ENCODE measurements around the gene FCN2. TPM values are rescaled to one million over a fixed set of nuclear protein-coding genes. Genes with fewer than 3 reads are reported as not detected.

FCN2 gene
- total RNA-seq, 4 donors from 2014 or later = 0.84 to 2.6 TPM; not detected in 2

DNA sequence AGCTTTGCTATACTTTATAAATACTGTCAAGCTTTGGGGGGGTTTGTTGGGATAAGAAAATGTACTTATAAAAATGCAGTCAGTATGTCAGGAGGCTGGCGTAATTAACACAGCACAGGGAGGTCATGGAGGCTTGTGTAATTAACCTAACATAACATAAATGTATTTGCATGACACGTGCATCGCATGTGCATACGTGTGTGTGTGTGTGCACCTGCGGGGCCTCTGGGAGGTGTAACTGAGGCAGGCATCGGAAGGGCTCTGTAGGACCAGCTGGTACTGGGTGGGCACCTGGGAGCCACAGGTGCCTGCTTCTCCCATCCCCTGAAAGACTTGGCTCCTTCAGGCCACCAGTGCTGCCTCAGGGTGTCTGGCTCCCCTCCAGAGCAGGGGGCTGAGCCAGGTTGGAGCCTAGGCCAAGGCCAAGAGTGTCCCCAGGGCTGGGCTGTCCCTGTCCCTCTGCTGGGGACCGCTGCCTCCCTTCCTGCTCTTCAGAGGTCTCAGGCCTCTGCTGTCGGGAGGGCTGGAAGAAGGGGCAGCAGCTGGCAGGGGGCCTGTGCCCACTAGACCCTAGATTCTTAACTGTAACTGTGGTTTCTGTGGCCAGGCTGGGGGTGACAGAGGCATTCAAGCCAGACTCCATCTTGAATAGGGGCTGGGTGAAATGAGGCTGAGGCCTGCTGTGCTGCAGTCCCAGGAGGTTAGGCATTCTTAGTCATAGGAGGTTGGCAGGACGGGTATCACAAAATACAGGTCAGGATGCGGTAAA, 9.0 kb downstream of the FCN2 start:
- peak; percentile 20 for ATAC-seq (ENCODE audit: low FRiP score)
- no peak for DNase-seq (ENCODE audit: low spot score)
- TF ChIP-seq, protein P1, sequence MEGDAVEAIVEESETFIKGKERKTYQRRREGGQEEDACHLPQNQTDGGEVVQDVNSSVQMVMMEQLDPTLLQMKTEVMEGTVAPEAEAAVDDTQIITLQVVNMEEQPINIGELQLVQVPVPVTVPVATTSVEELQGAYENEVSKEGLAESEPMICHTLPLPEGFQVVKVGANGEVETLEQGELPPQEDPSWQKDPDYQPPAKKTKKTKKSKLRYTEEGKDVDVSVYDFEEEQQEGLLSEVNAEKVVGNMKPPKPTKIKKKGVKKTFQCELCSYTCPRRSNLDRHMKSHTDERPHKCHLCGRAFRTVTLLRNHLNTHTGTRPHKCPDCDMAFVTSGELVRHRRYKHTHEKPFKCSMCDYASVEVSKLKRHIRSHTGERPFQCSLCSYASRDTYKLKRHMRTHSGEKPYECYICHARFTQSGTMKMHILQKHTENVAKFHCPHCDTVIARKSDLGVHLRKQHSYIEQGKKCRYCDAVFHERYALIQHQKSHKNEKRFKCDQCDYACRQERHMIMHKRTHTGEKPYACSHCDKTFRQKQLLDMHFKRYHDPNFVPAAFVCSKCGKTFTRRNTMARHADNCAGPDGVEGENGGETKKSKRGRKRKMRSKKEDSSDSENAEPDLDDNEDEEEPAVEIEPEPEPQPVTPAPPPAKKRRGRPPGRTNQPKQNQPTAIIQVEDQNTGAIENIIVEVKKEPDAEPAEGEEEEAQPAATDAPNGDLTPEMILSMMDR (IDR thresholded peaks at IDR 0.05) = no peak

DNA sequence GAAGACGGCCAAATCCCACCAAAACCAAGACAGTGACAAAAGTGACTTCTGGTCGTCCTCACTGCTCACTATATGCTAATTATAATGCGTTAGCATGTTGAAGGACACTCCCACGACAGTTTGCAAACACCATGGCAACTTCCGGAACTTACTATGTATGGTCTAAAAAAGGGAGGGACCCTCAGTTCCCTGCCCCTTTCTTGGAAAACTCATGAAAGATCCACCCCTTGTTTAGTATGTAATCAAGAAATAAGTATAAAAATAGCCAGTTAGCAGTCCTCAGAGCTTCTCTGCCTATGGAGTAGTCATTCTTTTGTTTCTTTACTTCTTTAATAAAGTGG, 9.5 kb downstream of the FCN2 start:
- no peak for ATAC-seq (ENCODE audit: low FRiP score)
- no peak for DNase-seq (ENCODE audit: low spot score)
- TF ChIP-seq, protein P1 (IDR thresholded peaks at IDR 0.05) = no peak

DNA sequence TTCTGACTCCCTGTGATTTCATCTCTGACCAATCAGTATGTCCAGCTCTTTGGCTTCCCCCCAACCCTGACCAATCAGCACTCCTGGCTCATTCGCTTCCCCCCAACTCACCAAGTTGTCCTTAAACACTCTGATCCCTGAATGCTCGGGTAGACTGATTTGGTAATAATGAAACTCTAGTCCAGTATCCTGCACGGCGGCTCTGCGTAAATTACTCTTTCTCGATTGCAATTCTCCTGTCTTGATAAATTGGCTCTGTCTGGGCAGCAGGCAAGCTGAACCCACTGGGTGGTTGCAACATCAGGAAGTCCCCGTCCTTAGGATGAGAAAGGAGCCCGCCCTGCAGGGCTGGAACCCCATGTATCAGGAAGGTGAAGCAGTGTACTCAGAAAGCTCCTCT, 10.4 kb downstream of the FCN2 start:
- TF ChIP-seq, protein P1 (IDR thresholded peaks at IDR 0.05) = no peak
- no peak for ATAC-seq (ENCODE audit: low FRiP score)
- DNase-seq (ENCODE audit: low spot score) = no peak

DNA sequence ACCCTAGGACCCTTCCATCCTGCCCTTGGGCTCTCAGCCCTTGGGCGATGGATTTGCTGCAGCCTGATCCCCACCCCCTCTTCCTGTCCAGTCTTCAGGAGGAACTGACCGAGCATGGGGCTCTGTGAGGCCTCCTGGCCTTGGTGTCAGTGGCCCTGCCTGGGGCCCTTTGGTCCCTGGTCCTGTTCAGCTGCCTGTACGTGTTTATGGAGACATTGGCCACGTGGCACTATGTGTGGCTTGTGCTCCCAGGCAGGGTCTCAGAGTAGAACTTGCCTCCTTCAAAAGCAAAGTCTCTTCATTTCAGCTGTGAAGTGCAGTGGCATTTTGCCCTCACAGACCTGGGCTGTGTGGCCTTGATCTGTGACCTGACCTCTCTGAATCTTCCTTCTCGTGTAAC, 11.1 kb downstream of the FCN2 start:
- DNase-seq (ENCODE audit: low spot score) (no peak), ATAC-seq (ENCODE audit: low FRiP score) (no peak)
- TF ChIP-seq, protein P1 (IDR thresholded peaks at IDR 0.05) = no peak

DNA sequence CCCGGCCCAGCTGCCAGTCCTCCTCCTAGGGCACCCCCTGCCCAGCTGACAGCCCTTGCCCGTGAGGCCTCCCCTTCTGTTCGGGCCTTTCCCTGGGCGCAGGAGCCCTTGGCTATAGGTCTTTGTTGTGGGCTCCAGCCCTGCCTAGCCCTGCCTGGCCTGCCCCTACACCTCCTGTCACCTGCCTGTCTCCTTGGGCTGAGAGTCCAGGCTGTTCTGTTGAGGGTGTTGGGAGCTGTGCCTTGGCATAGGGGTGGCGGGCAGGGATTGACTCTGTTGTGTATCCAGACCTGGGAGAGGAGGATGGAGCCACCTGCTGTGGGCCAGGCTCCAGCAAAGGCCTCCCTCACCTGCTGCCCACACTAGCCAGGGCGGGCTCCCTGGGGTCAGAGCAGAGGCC, 11.6 kb downstream of the FCN2 start:
- ATAC-seq (ENCODE audit: low FRiP score) (no peak), DNase-seq (ENCODE audit: low spot score) (no peak)
- TF ChIP-seq, protein P1 (IDR thresholded peaks at IDR 0.05) = no peak

DNA sequence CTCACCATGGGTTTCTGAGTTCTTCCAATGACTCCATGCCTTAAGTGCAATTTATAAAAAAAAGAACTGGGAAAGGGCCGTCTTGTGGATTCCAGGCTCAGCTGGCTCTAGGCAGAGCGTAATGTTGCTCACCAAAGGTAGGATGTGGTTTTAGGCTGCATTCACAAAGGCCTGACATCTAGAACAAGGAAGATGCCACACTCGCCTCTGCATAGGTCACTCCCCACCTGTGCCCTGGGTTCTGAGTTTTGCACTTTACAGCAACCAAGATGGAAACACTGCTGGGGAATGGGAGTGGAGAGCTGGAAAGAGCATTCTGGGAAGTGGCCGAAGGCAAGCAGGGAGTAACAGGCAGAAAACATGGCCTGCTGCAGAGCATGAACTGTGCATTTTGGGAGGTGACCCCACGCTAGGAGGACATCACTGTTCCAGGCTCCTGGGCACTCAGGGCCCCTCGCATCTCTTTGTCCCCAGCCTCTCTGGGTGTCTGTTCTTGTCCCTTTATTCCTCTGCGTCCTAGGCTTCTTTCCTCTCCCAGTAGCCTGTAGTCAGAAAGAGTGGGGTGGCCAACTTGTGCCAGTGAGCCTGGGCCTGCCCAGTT, 12.3 kb downstream of the FCN2 start:
- DNase-seq (ENCODE audit: low spot score) = no peak
- TF ChIP-seq, protein P1 (IDR thresholded peaks at IDR 0.05) = no peak
- no peak for ATAC-seq (ENCODE audit: low FRiP score)

Measured in omental fat pad (tissue), 4 donors.